Activated naive CD4-positive, alpha-beta T cell treated with anti-CD3 and anti-CD28 coated beads for 36 hours (primary cell): ENCODE measurements around the gene PPFIA1. TPM values are rescaled to one million over a fixed set of nuclear protein-coding genes. Genes with fewer than 3 reads are reported as not detected.

Source experiments
- CTCF ChIA-PET: fragments of 350-600 bp; sonication (Branson Sonifier 250); formaldehyde crosslinking; loops from one replicate; lab custom pipeline; 2021; ENCODE audit warnings: antibody characterized with exemption; lab: Charles Lee
- DNase-seq: peaks from one replicate; pipeline ENCODE4 v3.0.0-alpha.2; 2020
- H3K27ac Mint-ChIP-seq: one replicate; pipeline ENCODE4 v1.8.0; 2021; ENCODE audit warnings: mild to moderate bottlenecking, mixed read lengths
- H3K27me3 Mint-ChIP-seq: one replicate; pipeline ENCODE4 v1.8.0; 2021; ENCODE audit warnings: low read depth, mixed read lengths
- H3K36me3 Mint-ChIP-seq: one replicate; pipeline ENCODE4 v1.8.0; 2021; ENCODE audit warnings: low read depth, mixed read lengths
- H3K4me1 Mint-ChIP-seq: one replicate; pipeline ENCODE4 v1.8.0; 2021; ENCODE audit warnings: low read depth, mixed read lengths
- H3K4me3 Mint-ChIP-seq: one replicate; pipeline ENCODE4 v1.8.0; 2021; ENCODE audit warnings: mild to moderate bottlenecking, moderate library complexity, mixed read lengths
- H3K9me3 Mint-ChIP-seq: one replicate; pipeline ENCODE4 v1.8.0; 2021; ENCODE audit warnings: mixed read lengths
- intact Hi-C: fragments of 100-400 bp; cut with micrococcal nuclease; formaldehyde crosslinking; loops from one replicate; pipeline ENCODE4 v1.15.1; 2023
- total RNA-seq, 2 experiments: library from RNA; stranded (reverse); gene quantifications; one replicate each; pipeline ENCODE4 v1.2.3, GENCODE V29; 2021

PPFIA1 gene
- total RNA-seq, 2 experiments from 2014 or later, result 15.9 to 21.7 TPM

DNA sequence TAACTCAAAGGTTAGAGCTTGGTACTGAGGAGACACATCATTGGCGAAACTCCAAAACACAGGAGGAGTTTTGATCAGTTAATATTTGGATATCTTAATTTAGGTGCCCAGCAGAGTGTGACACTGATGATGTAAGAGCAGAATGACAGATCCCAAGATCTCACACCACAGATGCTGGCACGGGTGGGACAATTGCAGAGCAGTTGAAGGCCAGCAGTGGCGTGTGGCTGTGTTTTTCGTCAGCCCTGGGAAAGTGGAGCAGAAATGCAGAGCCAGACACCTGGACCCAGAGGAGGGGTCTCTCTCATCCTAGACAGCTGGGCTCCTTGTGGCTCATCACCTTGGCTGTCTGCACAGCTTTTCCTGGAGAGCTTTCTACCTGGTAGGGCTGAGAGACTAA is 68.1 kb downstream of the PPFIA1 start:
- Mint-ChIP-seq H3K27me3 (no peaks in the 10 kb centered on the region), H3K36me3 (peaks cover 47% of the 10 kb centered on the region), H3K27ac (no peak overlapping the region), H3K4me1 (no peaks in the 10 kb centered on the region), H3K9me3 (no peaks in the 10 kb centered on the region), H3K4me3 (no peak overlapping the region)
- no peak for DNase-seq
- intact Hi-C loops, result no loop called here
- CTCF ChIA-PET, result interaction anchor here (1.1 kb wide), 1 partner anchor 143 kb away, joined by 4 read pairs; no protein-coding TSS in a partner anchor

DNA sequence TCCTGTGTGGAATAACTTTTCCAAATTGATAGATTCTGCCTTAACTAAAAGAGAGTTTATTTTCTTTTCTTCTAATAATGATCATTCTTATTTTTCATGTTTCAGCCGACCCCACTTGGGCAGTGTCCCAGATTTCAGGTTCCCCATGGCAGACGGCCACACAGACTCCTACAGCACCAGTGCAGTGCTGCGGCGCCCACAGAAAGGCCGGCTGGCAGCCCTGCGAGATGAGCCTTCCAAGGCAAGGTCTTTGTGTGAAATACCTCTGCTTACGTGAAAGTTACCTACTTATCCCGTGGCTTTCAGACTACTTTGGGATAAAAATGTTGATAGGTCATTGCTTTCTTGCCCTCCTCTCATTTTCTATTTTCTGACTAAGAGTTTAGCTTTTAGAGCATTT is 68.6 kb downstream of the PPFIA1 start:
- intact Hi-C loops, result no loop called here
- no peaks in the 10 kb centered on the region for H3K4me1 Mint-ChIP-seq
- no peaks in the 10 kb centered on the region for H3K9me3 Mint-ChIP-seq
- H3K27me3 Mint-ChIP-seq, result no peaks in the 10 kb centered on the region
- no peak overlapping the region for H3K4me3 Mint-ChIP-seq
- H3K27ac Mint-ChIP-seq, result no peak overlapping the region
- no peak for DNase-seq
- CTCF ChIA-PET, result interaction anchor here (0.6 to 1.1 kb wide), 2 partner anchors 73 to 143 kb away, joined by 4 to 5 read pairs; no protein-coding TSS in a partner anchor
- peaks cover 44% of the 10 kb centered on the region for H3K36me3 Mint-ChIP-seq

DNA sequence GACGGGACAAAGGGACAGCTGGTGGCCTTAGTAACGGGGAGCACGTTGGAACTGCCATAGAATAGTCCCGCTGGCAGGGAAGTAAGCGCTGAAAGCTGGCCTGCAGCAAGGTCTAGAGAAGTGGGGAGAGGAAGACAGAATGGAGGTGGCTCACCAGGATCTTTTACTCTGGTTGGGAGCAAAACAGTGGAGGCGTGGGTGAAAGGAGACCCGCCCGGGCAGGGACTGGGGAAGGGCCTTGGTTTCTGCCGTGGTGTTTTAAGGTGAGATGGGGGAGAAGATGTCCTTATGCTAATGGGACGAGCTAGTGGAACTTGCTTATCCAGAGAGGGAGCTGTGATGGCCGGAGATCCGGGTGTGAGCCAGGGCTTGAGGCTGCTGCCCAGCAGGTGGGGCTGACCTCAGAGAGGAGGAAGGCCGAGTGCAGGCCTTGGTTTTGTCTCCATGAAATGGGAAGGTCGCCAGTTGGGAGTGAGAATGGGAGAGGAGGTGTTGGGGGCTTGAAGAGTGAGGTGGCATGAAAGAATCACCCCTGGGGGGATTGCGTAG is 71.5 kb downstream of the PPFIA1 start:
- Mint-ChIP-seq H3K4me3 (no peak overlapping the region), H3K27ac (no peak overlapping the region), H3K36me3 (peaks cover 30% of the 10 kb centered on the region), H3K9me3 (no peaks in the 10 kb centered on the region), H3K27me3 (no peaks in the 10 kb centered on the region), H3K4me1 (no peaks in the 10 kb centered on the region)
- no peak for DNase-seq
- intact Hi-C loops, result no loop called here
- CTCF ChIA-PET, result no interaction called here

DNA sequence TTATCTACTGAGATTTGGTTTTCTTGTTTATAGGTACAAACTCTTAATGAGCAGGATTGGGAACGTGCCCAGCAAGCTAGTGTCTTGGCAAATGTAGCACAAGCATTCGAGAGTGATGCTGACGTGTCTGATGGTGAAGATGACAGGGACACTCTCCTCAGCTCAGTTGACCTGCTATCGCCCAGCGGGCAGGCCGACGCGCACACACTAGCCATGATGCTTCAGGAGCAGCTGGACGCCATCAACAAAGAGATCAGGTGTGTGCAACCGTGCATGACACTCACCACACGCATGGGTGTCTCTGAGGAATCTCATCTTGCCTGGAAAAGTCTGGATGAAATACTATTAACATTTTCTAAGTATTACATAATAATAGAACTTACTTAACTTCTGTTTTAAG is 73.1 kb downstream of the PPFIA1 start:
- Mint-ChIP-seq H3K9me3 (no peaks in the 10 kb centered on the region), H3K4me3 (no peak overlapping the region), H3K4me1 (no peaks in the 10 kb centered on the region), H3K27me3 (no peaks in the 10 kb centered on the region), H3K27ac (no peak overlapping the region), H3K36me3 (peaks cover 28% of the 10 kb centered on the region)
- DNase-seq, result no peak
- intact Hi-C loops, result no loop called here
- CTCF ChIA-PET, result no interaction called here

DNA sequence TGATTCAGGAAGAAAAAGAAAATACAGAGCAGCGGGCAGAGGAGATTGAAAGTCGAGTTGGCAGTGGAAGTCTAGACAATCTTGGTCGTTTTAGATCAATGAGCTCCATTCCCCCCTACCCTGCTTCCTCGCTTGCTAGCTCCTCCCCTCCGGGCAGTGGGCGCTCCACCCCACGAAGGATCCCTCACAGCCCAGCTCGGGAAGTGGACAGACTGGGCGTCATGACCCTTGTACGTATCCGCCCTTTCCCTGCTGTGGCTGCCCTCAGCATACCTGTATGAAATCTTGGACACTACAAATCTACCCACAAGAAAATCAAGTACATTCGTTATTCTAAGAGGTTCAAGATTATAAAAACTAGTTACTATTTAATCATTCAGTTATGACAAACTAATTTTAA is 77.7 kb downstream of the PPFIA1 start:
- H3K4me3 Mint-ChIP-seq, result no peak overlapping the region
- intact Hi-C loops, result no loop called here
- no peak for DNase-seq
- H3K4me1 Mint-ChIP-seq, result no peaks in the 10 kb centered on the region
- no peaks in the 10 kb centered on the region for H3K9me3 Mint-ChIP-seq
- CTCF ChIA-PET, result no interaction called here
- no peak overlapping the region for H3K27ac Mint-ChIP-seq
- peaks cover 29% of the 10 kb centered on the region for H3K36me3 Mint-ChIP-seq
- H3K27me3 Mint-ChIP-seq, result no peaks in the 10 kb centered on the region

DNA sequence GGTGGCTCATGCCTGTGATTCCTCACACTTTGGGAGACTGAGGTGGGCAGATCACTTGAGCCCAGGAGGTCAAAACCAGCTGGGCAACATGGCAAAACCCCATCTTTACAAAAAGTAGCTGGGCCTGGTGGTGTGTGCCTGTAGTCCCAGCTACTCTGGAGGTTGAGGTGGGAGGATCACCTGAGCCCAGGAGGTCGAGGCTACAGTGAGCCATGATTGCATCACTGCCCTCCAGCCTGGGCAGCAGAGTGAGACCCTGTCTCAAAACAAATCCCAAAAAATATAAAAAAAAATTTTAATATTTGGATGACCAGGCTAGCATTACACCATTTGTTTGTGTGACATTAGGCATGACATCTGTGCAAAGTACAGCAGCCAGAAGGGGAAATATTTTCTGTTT is 78.1 kb downstream of the PPFIA1 start:
- H3K36me3 Mint-ChIP-seq, result peaks cover 25% of the 10 kb centered on the region
- intact Hi-C loops, result no loop called here
- no peak overlapping the region for H3K4me3 Mint-ChIP-seq
- CTCF ChIA-PET, result no interaction called here
- H3K27me3 Mint-ChIP-seq, result no peaks in the 10 kb centered on the region
- no peak overlapping the region for H3K27ac Mint-ChIP-seq
- no peaks in the 10 kb centered on the region for H3K9me3 Mint-ChIP-seq
- DNase-seq, result no peak
- no peaks in the 10 kb centered on the region for H3K4me1 Mint-ChIP-seq

DNA sequence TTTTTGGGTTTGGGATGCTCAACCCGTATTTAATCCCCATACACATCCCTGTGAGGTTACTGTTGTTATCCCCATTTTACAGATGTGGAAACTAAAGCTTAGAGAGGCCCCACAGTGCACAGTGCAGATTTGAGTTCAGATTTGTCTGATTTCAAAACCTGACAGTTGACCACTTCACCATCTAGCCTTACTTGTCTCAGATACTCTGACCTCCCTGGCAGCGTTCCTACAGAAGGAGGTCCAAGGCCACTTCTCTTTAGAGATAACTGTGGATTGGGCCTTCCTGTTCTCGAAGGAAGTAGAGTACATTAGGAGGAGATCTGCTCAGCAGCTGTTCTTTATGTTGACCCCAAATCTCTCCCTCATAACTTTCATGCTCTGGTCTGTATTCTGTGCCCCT is 81.2 kb downstream of the PPFIA1 start:
- no peak for DNase-seq
- CTCF ChIA-PET, result no interaction called here
- H3K4me1 Mint-ChIP-seq, result no peaks in the 10 kb centered on the region
- intact Hi-C loops, result no loop called here
- H3K27ac Mint-ChIP-seq, result no peak overlapping the region
- H3K36me3 Mint-ChIP-seq, result peaks cover 34% of the 10 kb centered on the region
- no peak overlapping the region for H3K4me3 Mint-ChIP-seq
- no peaks in the 10 kb centered on the region for H3K9me3 Mint-ChIP-seq
- H3K27me3 Mint-ChIP-seq, result no peaks in the 10 kb centered on the region

DNA sequence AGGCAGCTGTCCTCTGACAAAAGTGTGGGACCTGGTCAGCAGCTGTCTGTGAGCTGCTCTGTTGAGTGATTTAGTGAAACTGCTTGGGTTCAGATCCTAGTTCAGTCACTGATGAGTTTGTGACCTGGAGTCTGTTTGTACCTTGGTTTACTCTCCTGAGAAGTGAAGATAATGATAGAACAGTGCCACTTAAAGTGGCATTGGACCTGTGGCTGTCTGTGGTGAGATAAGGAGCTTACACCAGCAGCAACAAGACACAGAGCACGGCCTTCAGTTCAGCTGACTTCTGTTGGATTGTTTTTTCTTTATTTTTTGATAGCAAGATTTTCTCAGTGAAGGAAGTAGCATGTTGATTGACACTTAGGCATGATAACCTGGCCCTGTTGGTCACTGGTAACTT is 81.6 kb downstream of the PPFIA1 start:
- intact Hi-C loops, result no loop called here
- Mint-ChIP-seq H3K9me3 (no peaks in the 10 kb centered on the region), H3K36me3 (peaks cover 37% of the 10 kb centered on the region), H3K4me1 (no peaks in the 10 kb centered on the region), H3K27ac (no peak overlapping the region), H3K27me3 (no peaks in the 10 kb centered on the region), H3K4me3 (no peak overlapping the region)
- DNase-seq, result no peak
- CTCF ChIA-PET, result interaction anchor here (0.5 kb wide), 1 partner anchor 936 kb away, joined by 4 read pairs; no protein-coding TSS in a partner anchor

DNA sequence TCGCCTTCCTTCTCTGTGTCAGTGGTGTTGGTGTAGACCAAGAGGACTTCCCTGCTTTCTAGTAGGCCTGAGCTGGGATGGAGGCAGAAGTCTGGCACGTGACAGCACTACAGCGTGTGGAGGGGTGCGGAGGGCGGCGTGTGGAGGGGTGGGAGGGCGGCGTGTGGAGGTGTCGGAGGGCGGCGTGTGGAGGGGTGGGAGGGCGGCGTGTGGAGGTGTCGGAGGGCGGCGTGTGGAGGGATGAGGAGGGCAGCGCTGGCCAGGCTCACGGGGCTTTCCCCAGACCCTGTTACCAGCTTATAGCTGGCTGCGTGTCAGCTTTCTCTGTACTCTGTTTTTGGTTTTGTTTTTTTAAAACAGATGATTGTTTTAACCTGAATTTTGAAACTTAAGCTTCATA is 82.1 kb downstream of the PPFIA1 start:
- H3K4me3 Mint-ChIP-seq, result no peak overlapping the region

DNA sequence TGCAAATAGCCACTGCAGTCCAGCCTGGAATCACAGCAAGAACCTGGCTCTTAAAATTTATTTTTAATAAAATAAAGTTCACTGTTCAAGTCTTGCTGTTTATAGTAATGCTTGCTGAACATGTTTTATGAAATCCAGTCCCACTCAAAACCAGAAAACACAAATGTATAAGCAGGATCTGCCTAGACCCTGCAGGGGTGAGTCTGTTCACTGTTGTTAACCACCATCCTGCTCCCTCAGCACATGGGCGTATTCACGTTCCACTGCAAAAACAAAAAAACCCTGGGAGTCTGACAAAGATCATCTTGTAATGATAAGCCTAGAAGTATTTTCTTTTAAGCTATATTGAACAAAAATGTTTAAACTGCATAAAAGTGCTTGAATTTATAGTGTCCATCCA is 82.8 kb downstream of the PPFIA1 start:
- Mint-ChIP-seq H3K36me3 (peaks cover 32% of the 10 kb centered on the region), H3K9me3 (no peaks in the 10 kb centered on the region), H3K4me3 (no peak overlapping the region), H3K4me1 (no peaks in the 10 kb centered on the region), H3K27me3 (no peaks in the 10 kb centered on the region), H3K27ac (no peak overlapping the region)
- CTCF ChIA-PET, result no interaction called here
- DNase-seq, result no peak
- intact Hi-C loops, result no loop called here

More for the DNA sequence above, 82.1 kb downstream of the PPFIA1 start:
- Mint-ChIP-seq H3K27ac (no peak overlapping the region), H3K27me3 (no peaks in the 10 kb centered on the region), H3K9me3 (no peaks in the 10 kb centered on the region), H3K4me1 (no peaks in the 10 kb centered on the region), H3K36me3 (peaks cover 35% of the 10 kb centered on the region)
- CTCF ChIA-PET, result interaction anchor here (0.5 kb wide), 1 partner anchor 935 kb away, joined by 4 read pairs; no protein-coding TSS in a partner anchor
- intact Hi-C loops, result no loop called here
- DNase-seq, result no peak

DNA sequence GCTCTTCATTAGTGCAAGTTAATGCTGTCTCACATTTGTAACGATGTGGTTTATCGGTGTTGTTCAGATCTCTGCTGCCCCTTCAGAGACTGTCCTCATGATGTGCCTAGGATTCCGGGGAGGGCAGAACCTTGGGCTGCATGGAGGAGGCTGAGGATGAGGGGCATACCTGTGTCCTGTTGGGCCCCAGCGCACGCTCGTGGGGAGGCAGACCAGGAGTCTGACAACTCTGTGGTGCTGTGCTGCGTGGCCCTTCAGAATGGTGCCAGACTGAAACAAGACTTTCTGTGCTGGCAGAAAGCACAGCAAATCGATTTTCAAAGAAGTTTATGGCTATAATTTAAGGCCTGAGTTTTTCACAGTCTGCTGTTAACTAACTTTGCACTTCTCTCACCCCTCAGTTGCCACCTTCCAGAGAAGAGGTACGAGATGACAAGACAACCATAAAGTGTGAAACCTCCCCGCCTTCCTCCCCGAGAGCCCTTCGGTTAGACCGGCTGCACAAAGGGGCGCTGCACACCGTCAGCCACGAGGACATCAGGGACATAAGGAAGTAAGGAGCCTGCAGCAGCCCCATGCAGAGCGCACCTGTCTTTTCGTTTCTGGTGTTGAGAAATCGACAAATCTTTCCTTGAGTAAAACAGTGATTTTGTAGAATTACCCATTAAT is 83.5 kb downstream of the PPFIA1 start:
- intact Hi-C loops, result no loop called here
- Mint-ChIP-seq H3K4me3 (no peak overlapping the region), H3K27me3 (no peaks in the 10 kb centered on the region), H3K9me3 (no peaks in the 10 kb centered on the region), H3K27ac (no peak overlapping the region), H3K36me3 (peaks cover 33% of the 10 kb centered on the region), H3K4me1 (no peaks in the 10 kb centered on the region)
- no peak for DNase-seq
- CTCF ChIA-PET, result no interaction called here

DNA sequence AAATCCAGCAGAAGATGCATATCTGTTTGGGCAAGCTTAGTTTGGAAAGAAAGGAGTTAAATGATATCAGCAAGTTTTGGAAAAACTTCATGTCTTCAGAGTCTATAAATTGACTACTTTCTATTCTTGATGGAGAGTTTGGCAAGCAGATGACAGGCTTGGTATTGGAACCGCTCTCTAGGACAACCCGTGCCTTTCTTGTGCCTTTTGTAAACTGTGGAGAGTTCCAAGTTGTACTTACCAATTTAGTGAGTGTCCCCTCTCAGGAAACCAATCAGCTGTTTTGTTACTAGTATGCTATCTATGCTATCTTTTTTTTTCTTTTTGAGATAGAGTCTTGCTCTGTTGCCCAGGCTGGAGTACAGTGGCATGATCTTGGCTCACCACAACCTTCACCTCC is 84.1 kb downstream of the PPFIA1 start:
- CTCF ChIA-PET, result no interaction called here
- no peak overlapping the region for H3K4me3 Mint-ChIP-seq
- no peaks in the 10 kb centered on the region for H3K27me3 Mint-ChIP-seq
- intact Hi-C loops, result no loop called here
- H3K36me3 Mint-ChIP-seq, result peaks cover 36% of the 10 kb centered on the region
- H3K4me1 Mint-ChIP-seq, result no peaks in the 10 kb centered on the region
- DNase-seq, result no peak
- H3K27ac Mint-ChIP-seq, result no peak overlapping the region
- H3K9me3 Mint-ChIP-seq, result no peaks in the 10 kb centered on the region

DNA sequence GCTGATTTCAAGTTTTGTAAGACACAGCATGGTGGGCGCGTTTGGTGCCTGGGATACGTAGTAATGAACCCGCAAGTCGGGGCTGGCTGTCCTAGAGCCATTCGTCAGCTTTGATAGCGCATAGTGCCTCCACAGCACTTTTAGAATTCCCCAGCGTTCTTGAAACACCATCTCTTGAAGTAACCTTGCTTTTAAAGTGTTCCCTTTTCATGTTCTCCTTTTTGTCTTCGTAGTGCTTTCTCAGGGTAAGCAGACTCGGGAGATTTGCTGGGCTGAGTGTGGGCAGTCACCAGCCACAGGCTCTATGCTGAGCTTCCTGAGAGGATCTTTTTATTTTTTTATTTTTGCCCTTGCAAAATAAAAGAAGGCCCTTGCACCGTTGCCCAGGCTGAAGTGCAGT is 88.3 kb downstream of the PPFIA1 start:
- intact Hi-C loops, result no loop called here
- no peak overlapping the region for H3K27ac Mint-ChIP-seq
- no peaks in the 10 kb centered on the region for H3K9me3 Mint-ChIP-seq
- CTCF ChIA-PET, result no interaction called here
- H3K36me3 Mint-ChIP-seq, result peaks cover 36% of the 10 kb centered on the region
- H3K4me1 Mint-ChIP-seq, result peaks cover 4% of the 10 kb centered on the region
- H3K27me3 Mint-ChIP-seq, result no peaks in the 10 kb centered on the region
- H3K4me3 Mint-ChIP-seq, result no peak overlapping the region
- no peak for DNase-seq
